G401 (cell line): ENCODE measurements around the gene ABLIM2. TPM values are rescaled to one million over a fixed set of nuclear protein-coding genes. Genes with fewer than 3 reads are reported as not detected.

Experiments used
- DNase-seq: peaks from one replicate; pipeline ENCODE4 v3.0.0-alpha.2; 2015; ENCODE audit warnings: low spot score
- in situ Hi-C: cut with HindIII; loops from 2 replicates; pipeline ENCODE4 v1.10.0; 2016; ENCODE audit warnings: low sequenced_read_pairs, mixed read lengths
- total RNA-seq: library from RNA; depleted of rRNA; stranded (reverse); fragments of >200 nt; shearing (Covaris generic); gene quantifications from 2 replicates; pipeline ENCODE4 v1.2.3, GENCODE V29; 2014

The ABLIM2 gene
- total RNA-seq, 1 experiment from 2014 or later: 1.3 TPM

GRCh38 chr4:8044699-8045098 lies 113.9 kb downstream of the ABLIM2 start:
- in situ Hi-C loops: no loop called here
- DNase-seq: no peak

GRCh38 chr4:8044244-8044643 lies 114.4 kb downstream of the ABLIM2 start:
- no peak for DNase-seq
- in situ Hi-C loops: no loop called here

GRCh38 chr4:8043596-8043995 lies 115.0 kb downstream of the ABLIM2 start:
- no peak for DNase-seq
- in situ Hi-C loops: no loop called here

GRCh38 chr4:8041868-8042267 lies 116.7 kb downstream of the ABLIM2 start:
- DNase-seq: no peak
- in situ Hi-C loops: no loop called here

- peak; percentile 31 for DNase-seq
- in situ Hi-C loops: no loop called here
Measured at GRCh38 chr4:8041172-8041571, 117.4 kb downstream of the ABLIM2 start.

GRCh38 chr4:8040607-8041006 lies 118.0 kb downstream of the ABLIM2 start:
- no peak for DNase-seq
- in situ Hi-C loops: no loop called here

- in situ Hi-C loops: no loop called here
- DNase-seq: no peak
Measured at GRCh38 chr4:8039853-8040252, 118.8 kb downstream of the ABLIM2 start.

GRCh38 chr4:8039290-8039689 lies 119.3 kb downstream of the ABLIM2 start:
- DNase-seq: peak; percentile 78
- in situ Hi-C loops: no loop called here

- no peak for DNase-seq
- in situ Hi-C loops: no loop called here
Measured at GRCh38 chr4:8038719-8039251, 119.8 kb downstream of the ABLIM2 start.

- in situ Hi-C loops: no loop called here
- DNase-seq: no peak
Measured at GRCh38 chr4:8038083-8038482, 120.5 kb downstream of the ABLIM2 start.

- in situ Hi-C loops: no loop called here
- no peak for DNase-seq
Measured at GRCh38 chr4:8037150-8037769, 121.4 kb downstream of the ABLIM2 start.

GRCh38 chr4:8035371-8035780 lies 123.2 kb downstream of the ABLIM2 start:
- in situ Hi-C loops: no loop called here
- DNase-seq: no peak

- in situ Hi-C loops: no loop called here
- no peak for DNase-seq
Measured at GRCh38 chr4:8033829-8034528, 124.6 kb downstream of the ABLIM2 start.

- no peak for DNase-seq
- in situ Hi-C loops: no loop called here
Measured at GRCh38 chr4:8033067-8033755, 125.4 kb downstream of the ABLIM2 start.

- in situ Hi-C loops: no loop called here
- no peak for DNase-seq
Measured at GRCh38 chr4:8032381-8032780, 126.2 kb downstream of the ABLIM2 start.

GRCh38 chr4:8030121-8030781 lies 128.4 kb downstream of the ABLIM2 start:
- no peak for DNase-seq
- in situ Hi-C loops: no loop called here

GRCh38 chr4:8029689-8030088 lies 128.9 kb downstream of the ABLIM2 start:
- in situ Hi-C loops: no loop called here
- DNase-seq: no peak

GRCh38 chr4:8028884-8029568 lies 129.6 kb downstream of the ABLIM2 start:
- no peak for DNase-seq
- in situ Hi-C loops: no loop called here

- in situ Hi-C loops: no loop called here
Measured at GRCh38 chr4:8028368-8028767, 130.2 kb downstream of the ABLIM2 start.

More at GRCh38 chr4:8028368-8028767, 130.2 kb downstream of the ABLIM2 start:
- DNase-seq: no peak
